ENCODE data around the gene ZNF18. TPM values are rescaled to one million over a fixed set of nuclear protein-coding genes. Genes with fewer than 3 reads are reported as not detected.
"Not testable (repeated sequence)": the region's sequence is repeated elsewhere in the genome, so short reads cannot be mapped to it uniquely, and the experiment has no call there.

The ZNF18 gene
- total RNA-seq, 5 donors from 2014 or later (not counting 1 experiment from before 2014, with no cell fraction given), result 12.8 to 14.7 (median 13.8) TPM

DNA sequence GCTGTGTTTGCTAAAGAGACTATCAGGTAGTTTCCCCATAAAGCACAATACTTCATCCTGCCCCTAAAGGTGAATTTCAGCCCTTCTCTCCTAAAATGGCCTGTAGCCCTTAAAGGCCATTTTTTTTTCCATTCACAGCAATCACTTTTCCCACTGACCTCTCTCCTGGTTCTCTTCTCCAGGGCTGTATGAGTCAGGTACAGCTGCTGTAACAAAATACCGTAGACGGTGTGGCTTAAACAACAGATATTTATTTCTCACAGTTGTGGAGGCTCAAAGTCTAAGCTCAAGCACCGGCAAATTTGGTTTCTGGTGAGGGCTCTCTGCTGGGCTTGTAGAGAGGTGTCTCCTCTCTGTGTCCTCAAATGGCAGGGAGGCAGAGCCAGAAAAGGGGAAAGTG is 44.7 kb downstream of the ZNF18 start:
- Histone ChIP-seq H3K4me3 (ENCODE audit: control insufficient read depth in 1 of 2, extremely low read depth in 1 of 2, low read length in 1 of 2) (no peak overlapping the region), H3K4me1 (ENCODE audit: control insufficient read depth in 1 of 2, extremely low read depth in 1 of 2, insufficient read depth in 2 of 2, low read length in 2 of 2) (no peaks in the 10 kb centered on the region), H3K9me3 (peaks cover 4% of the 10 kb centered on the region), H3K27me3 (replicated peaks in 1 of 2; ENCODE audit: control insufficient read depth in 2 of 2, extremely low read depth in 1 of 2, insufficient read depth in 2 of 2, low read length in 1 of 2) (no peaks in the 10 kb centered on the region), H3K36me3 (ENCODE audit: control insufficient read depth in 2 of 2, extremely low read depth in 1 of 2, insufficient read depth in 1 of 2, low read length in 1 of 2) (no peaks in the 10 kb centered on the region), H3K27ac (ENCODE audit: low read length) (no peak overlapping the region)
- H3K4me1 Mint-ChIP-seq, result no peaks in the 10 kb centered on the region
- H3K36me3 Mint-ChIP-seq, result peaks cover 35% of the 10 kb centered on the region
- ChIA-PET CTCF (no interaction called here), POLR2A (no interaction called here)
- no peaks in the 10 kb centered on the region for H3K27me3 Mint-ChIP-seq
- ATAC-seq (replicated peaks in 1 of 4) (no peak), DNase-seq (no peak)
- no peak overlapping the region for H3K27ac Mint-ChIP-seq
- no CpG with 5 or more reads among the region's 3 CpGs for WGBS (ENCODE audit: insufficient coverage)
- H3K9me3 Mint-ChIP-seq, result peaks cover 9 to 34% (median 23%) of the 10 kb centered on the region in 3 donors
- no peak overlapping the region for H3K4me3 Mint-ChIP-seq

DNA sequence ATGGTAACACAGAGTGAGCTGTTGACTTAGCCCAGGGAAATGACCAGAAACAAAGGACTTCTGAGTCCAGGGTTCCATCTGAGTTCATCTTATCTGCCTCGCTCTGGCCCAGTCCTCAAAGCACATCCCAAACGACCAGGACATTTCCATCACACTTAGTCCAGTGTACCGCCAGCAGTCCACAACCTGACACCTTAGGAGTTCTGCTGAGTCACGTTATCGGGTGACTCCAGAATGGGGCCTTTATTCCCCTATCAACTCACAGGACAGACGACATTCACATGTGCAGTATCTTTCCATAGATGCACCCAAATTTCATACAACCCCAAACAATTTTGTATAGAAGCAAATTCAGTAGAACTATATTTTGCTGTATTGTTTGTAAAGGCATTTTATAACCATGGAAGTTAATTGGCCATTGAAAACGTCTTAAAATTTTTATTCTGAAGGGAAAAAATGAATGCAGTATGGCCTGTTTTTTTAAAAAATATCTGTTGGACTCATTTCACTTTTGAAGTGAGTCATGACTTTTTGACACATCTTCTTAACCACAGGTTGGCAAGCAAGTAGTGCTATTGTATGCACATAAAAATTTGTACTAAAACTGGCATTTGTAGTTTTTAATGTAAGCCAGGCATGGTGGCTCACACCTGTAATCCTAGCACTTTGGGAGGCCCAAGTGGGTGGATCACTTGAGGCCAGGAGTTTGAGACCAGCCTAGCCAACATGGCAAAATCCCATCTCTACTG is 46.3 kb downstream of the ZNF18 start:
- H3K36me3 Mint-ChIP-seq, result peaks cover 24% of the 10 kb centered on the region
- H3K4me3 ChIP-seq (ENCODE audit: control insufficient read depth in 1 of 2, extremely low read depth in 1 of 2, low read length in 1 of 2), result no peak overlapping the region
- H3K27me3 Mint-ChIP-seq, result no peaks in the 10 kb centered on the region
- ChIA-PET POLR2A (no interaction called here), CTCF (no interaction called here)
- H3K27me3 ChIP-seq (replicated peaks in 1 of 2; ENCODE audit: control insufficient read depth in 2 of 2, extremely low read depth in 1 of 2, insufficient read depth in 2 of 2, low read length in 1 of 2), result no peaks in the 10 kb centered on the region
- H3K9me3 ChIP-seq, result peaks cover 4% of the 10 kb centered on the region
- H3K36me3 ChIP-seq (ENCODE audit: control insufficient read depth in 2 of 2, extremely low read depth in 1 of 2, insufficient read depth in 1 of 2, low read length in 1 of 2), result no peaks in the 10 kb centered on the region
- H3K4me1 Mint-ChIP-seq, result no peaks in the 10 kb centered on the region
- peaks cover 5 to 25% (median 14%) of the 10 kb centered on the region in 3 donors for H3K9me3 Mint-ChIP-seq
- no peak for DNase-seq
- H3K27ac Mint-ChIP-seq, result no peak overlapping the region
- 70% methylated on average over 3 of the region's 7 CpGs for WGBS (ENCODE audit: insufficient coverage)
- no peaks in the 10 kb centered on the region for H3K4me1 ChIP-seq (ENCODE audit: control insufficient read depth in 1 of 2, extremely low read depth in 1 of 2, insufficient read depth in 2 of 2, low read length in 2 of 2)
- no peak overlapping the region for H3K27ac ChIP-seq (ENCODE audit: low read length)
- no peak overlapping the region for H3K4me3 Mint-ChIP-seq
- no peak for ATAC-seq (replicated peaks in 1 of 4)

DNA sequence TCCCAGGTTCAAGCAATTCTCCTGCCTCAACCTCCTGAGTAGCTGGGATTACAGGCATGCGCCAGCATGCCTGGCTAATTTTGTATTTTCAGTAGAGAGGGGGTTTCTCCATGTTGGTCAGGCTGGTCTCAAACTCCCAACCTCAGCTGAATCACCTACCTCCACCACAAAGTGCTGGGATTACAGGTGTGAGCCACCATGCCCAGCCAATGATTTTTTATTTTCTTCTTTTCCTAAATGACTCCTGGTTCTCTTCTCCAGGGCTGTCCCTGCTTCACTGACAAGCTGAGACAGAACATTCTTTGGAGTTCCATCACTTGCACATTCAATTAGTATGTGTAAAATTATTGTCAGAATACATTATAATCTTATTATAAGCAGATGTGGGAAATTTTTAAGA is 47.7 kb downstream of the ZNF18 start:
- H3K27me3 ChIP-seq (replicated peaks in 1 of 2; ENCODE audit: control insufficient read depth in 2 of 2, extremely low read depth in 1 of 2, insufficient read depth in 2 of 2, low read length in 1 of 2); H3K4me1 ChIP-seq (ENCODE audit: control insufficient read depth in 1 of 2, extremely low read depth in 1 of 2, insufficient read depth in 2 of 2, low read length in 2 of 2); H3K27me3 Mint-ChIP-seq; H3K4me3 Mint-ChIP-seq; H3K4me3 ChIP-seq (ENCODE audit: control insufficient read depth in 1 of 2, extremely low read depth in 1 of 2, low read length in 1 of 2); CTCF ChIA-PET; DNase-seq; ATAC-seq (replicated peaks in 1 of 4); POLR2A ChIA-PET; H3K9me3 ChIP-seq; H3K27ac Mint-ChIP-seq; H3K36me3 ChIP-seq (ENCODE audit: control insufficient read depth in 2 of 2, extremely low read depth in 1 of 2, insufficient read depth in 1 of 2, low read length in 1 of 2); H3K4me1 Mint-ChIP-seq; H3K27ac ChIP-seq (ENCODE audit: low read length): not testable (repeated sequence)
- no CpG with 5 or more reads among the region's 1 CpG for WGBS (ENCODE audit: insufficient coverage)
- H3K9me3 Mint-ChIP-seq, result peaks cover 5 to 14% (median 5%) of the 10 kb centered on the region in 3 donors
- peaks cover 15% of the 10 kb centered on the region for H3K36me3 Mint-ChIP-seq

DNA sequence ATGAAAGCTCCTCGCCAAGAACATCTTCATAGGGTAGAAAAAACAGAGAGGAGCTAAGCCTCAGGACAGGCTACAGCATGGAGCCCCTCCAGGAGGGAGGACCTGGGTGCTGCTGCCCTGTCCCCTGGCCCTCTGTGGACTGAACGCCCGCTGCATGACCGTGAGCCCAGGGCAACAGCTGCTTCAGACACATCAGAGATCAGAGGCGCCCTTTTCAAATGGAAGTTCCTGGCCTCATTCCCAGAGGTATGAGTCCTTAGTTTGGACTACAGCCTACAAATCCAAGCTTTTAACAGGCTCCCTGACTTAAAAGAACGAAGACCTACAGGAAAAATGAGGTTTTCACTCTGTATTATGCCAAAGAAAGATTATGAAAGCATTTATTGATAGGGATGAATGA is 48.5 kb downstream of the ZNF18 start:
- Mint-ChIP-seq H3K36me3 (peaks cover 10% of the 10 kb centered on the region), H3K9me3 (peaks cover 1 to 8% (median 5%) of the 10 kb centered on the region in 3 donors), H3K27ac (no peak overlapping the region), H3K4me3 (no peak overlapping the region), H3K4me1 (no peaks in the 10 kb centered on the region), H3K27me3 (no peaks in the 10 kb centered on the region)
- Histone ChIP-seq H3K4me3 (ENCODE audit: control insufficient read depth in 1 of 2, extremely low read depth in 1 of 2, low read length in 1 of 2) (no peak overlapping the region), H3K4me1 (ENCODE audit: control insufficient read depth in 1 of 2, extremely low read depth in 1 of 2, insufficient read depth in 2 of 2, low read length in 2 of 2) (no peaks in the 10 kb centered on the region), H3K36me3 (ENCODE audit: control insufficient read depth in 2 of 2, extremely low read depth in 1 of 2, insufficient read depth in 1 of 2, low read length in 1 of 2) (no peaks in the 10 kb centered on the region), H3K9me3 (no peaks in the 10 kb centered on the region), H3K27me3 (replicated peaks in 1 of 2; ENCODE audit: control insufficient read depth in 2 of 2, extremely low read depth in 1 of 2, insufficient read depth in 2 of 2, low read length in 1 of 2) (no peaks in the 10 kb centered on the region), H3K27ac (ENCODE audit: low read length) (no peak overlapping the region)
- no peak for DNase-seq
- WGBS (ENCODE audit: insufficient coverage), result 93% methylated on average over 5 of the region's 6 CpGs
- POLR2A ChIA-PET, result no interaction called here
- ATAC-seq (replicated peaks in 1 of 4), result no peak
- CTCF ChIA-PET, result no interaction called here

DNA sequence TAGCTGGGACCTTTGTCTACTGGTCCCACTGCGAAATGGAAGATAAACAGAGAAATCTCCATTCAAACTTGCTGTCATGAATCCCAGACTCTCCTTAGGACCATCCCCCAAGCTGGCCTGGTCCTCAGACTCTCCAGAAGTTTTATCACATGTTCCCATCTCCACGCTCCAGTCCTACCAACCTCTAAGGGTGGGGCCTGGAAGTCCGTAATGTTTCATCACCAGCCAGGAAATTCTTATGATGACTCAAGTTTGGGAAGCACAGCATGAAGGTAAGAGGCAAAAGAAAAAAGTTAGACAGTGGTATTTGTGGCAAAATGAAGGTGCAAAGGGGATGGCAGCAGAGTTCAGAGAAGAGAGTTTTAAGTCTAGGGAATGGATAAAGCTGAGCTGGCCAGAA is 52.7 kb downstream of the ZNF18 start:
- no peaks in the 10 kb centered on the region for H3K4me1 Mint-ChIP-seq
- H3K4me3 Mint-ChIP-seq, result no peak overlapping the region
- H3K9me3 Mint-ChIP-seq, result no peaks in the 10 kb centered on the region
- no peaks in the 10 kb centered on the region for H3K36me3 Mint-ChIP-seq
- ChIA-PET CTCF (no interaction called here), POLR2A (no interaction called here)
- Histone ChIP-seq H3K4me3 (ENCODE audit: control insufficient read depth in 1 of 2, extremely low read depth in 1 of 2, low read length in 1 of 2) (no peak overlapping the region), H3K27me3 (replicated peaks in 1 of 2; ENCODE audit: control insufficient read depth in 2 of 2, extremely low read depth in 1 of 2, insufficient read depth in 2 of 2, low read length in 1 of 2) (no peaks in the 10 kb centered on the region), H3K27ac (ENCODE audit: low read length) (no peak overlapping the region), H3K36me3 (ENCODE audit: control insufficient read depth in 2 of 2, extremely low read depth in 1 of 2, insufficient read depth in 1 of 2, low read length in 1 of 2) (no peaks in the 10 kb centered on the region), H3K4me1 (ENCODE audit: control insufficient read depth in 1 of 2, extremely low read depth in 1 of 2, insufficient read depth in 2 of 2, low read length in 2 of 2) (no peaks in the 10 kb centered on the region), H3K9me3 (no peaks in the 10 kb centered on the region)
- WGBS (ENCODE audit: insufficient coverage), result 80% methylated on average over 1 of the region's 3 CpGs
- peaks cover 0 to 3% of the 10 kb centered on the region in 2 donors for H3K27me3 Mint-ChIP-seq
- ATAC-seq (replicated peaks in 1 of 4), result no peak
- H3K27ac Mint-ChIP-seq, result no peak overlapping the region
- no peak for DNase-seq

DNA sequence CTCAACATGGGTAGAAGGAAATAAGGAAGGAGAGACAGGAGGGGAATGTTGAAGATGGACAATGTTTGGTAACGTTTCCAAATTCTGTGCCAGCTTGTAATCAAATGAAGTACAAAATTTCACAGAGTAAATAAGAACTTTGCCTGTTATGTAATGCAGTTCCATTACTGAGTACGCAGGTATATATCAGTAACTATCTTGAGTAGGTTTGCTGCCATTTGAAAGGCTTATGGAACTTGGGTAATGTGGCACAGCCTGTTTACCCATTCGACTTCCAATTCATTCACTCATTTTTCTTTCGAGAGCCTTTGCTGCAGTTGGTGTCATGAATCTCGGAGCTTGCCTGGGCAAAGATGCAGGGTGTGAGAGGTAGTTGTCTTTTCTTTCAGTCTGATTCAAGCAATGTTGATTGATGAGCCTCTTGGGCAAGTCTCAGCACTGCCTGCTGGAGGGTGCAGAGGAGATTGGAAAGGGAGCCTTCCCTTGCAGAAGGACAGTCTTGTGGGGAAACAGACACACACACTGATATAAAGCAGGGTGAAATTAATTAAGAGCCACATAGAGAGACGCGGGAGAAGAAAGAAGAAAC is 53.4 kb downstream of the ZNF18 start:
- H3K4me3 ChIP-seq (ENCODE audit: control insufficient read depth in 1 of 2, extremely low read depth in 1 of 2, low read length in 1 of 2), result no peak overlapping the region
- Mint-ChIP-seq H3K36me3 (no peaks in the 10 kb centered on the region), H3K4me3 (no peak overlapping the region), H3K4me1 (no peaks in the 10 kb centered on the region), H3K27ac (no peak overlapping the region), H3K27me3 (peaks cover 0 to 3% of the 10 kb centered on the region in 2 donors), H3K9me3 (no peaks in the 10 kb centered on the region)
- H3K4me1 ChIP-seq (ENCODE audit: control insufficient read depth in 1 of 2, extremely low read depth in 1 of 2, insufficient read depth in 2 of 2, low read length in 2 of 2), result no peaks in the 10 kb centered on the region
- H3K36me3 ChIP-seq (ENCODE audit: control insufficient read depth in 2 of 2, extremely low read depth in 1 of 2, insufficient read depth in 1 of 2, low read length in 1 of 2), result no peaks in the 10 kb centered on the region
- DNase-seq (no peak), ATAC-seq (replicated peaks in 1 of 4) (no peak)
- no peaks in the 10 kb centered on the region for H3K27me3 ChIP-seq (replicated peaks in 1 of 2; ENCODE audit: control insufficient read depth in 2 of 2, extremely low read depth in 1 of 2, insufficient read depth in 2 of 2, low read length in 1 of 2)
- CTCF ChIA-PET, result no interaction called here
- no peaks in the 10 kb centered on the region for H3K9me3 ChIP-seq
- no peak overlapping the region for H3K27ac ChIP-seq (ENCODE audit: low read length)
- 89% methylated on average over 3 of the region's 7 CpGs for WGBS (ENCODE audit: insufficient coverage)
- POLR2A ChIA-PET, result no interaction called here

Data from T-cell (primary cell).